Hepatocyte (in vitro differentiated cells): ENCODE data around the gene PROSER2.

Experiments used
- CTCF ChIP-seq: fragments of 200-600 bp; sonication (generic); IDR thresholded peaks from 2 replicates; pipeline ENCODE4 v1.5.1; 2016; ENCODE audit warnings: antibody characterized with exemption, mild to moderate bottlenecking; ENCODE audit not compliant: poor library complexity
- EZH2 ChIP-seq: fragments of 200-600 bp; sonication (generic); IDR thresholded peaks from 2 replicates; pipeline ENCODE4 v1.6.1; 2016; ENCODE audit warnings: antibody characterized with exemption, mild to moderate bottlenecking, borderline replicate concordance
- EZH2phosphoT487 ChIP-seq: fragments of 200-600 bp; sonication (generic); IDR thresholded peaks from one replicate; pipeline ENCODE4 v1.6.1; 2018; ENCODE audit warnings: antibody characterized with exemption, mild to moderate bottlenecking, low read depth, moderate library complexity; ENCODE audit not compliant: unreplicated experiment, severe bottlenecking

- TF ChIP-seq CTCF (no peak), EZH2 (no peak), EZH2phosphoT487 (no peak)
Measured at GRCh38 chr10:11854301-11854700, 31.1 kb downstream of the PROSER2 start.
